HCT116 (cell line): ENCODE measurements around the gene JPH3. TPM values are rescaled to one million over a fixed set of nuclear protein-coding genes. Genes with fewer than 3 reads are reported as not detected.

ENCODE experiments used
- ATAC-seq: fragments of 200-7000 bp; cut with Tn5 transposase; 2 replicates; pipeline ENCODE4 v1.9.1; 2020; ENCODE audit warnings: mild to moderate bottlenecking, moderate library complexity
- BruUV-seq: library from RNA; stranded (reverse); fragments of 400-500 nt; replicated peaks from 2 replicates; lab custom pipeline; 2021; lab: Mats Ljungman, UMichigan
- CTCF ChIA-PET: fragments of 300-600 bp; sonication (Branson Sonifier 250); formaldehyde crosslinking; loops from one replicate; lab custom pipeline; 2021; ENCODE audit warnings: antibody characterized with exemption; lab: Charles Lee
- POLR2A ChIA-PET: fragments of 300-600, 350-600 bp; sonication (Branson Sonifier 250); formaldehyde crosslinking; loops from one replicate; lab custom pipeline; 2021; ENCODE audit warnings: antibody characterized with exemption; lab: Charles Lee
- RAD21 ChIA-PET, 2 experiments: fragments of 300-600 bp; sonication (Branson Sonifier 250); formaldehyde crosslinking; loops; one replicate each; lab custom pipeline; 2023; ENCODE audit warnings: low total read pairs in 2 of 2; ENCODE audit not compliant: uncharacterized antibody in 2 of 2, unreplicated experiment in 2 of 2, low non-redundant PET in 1 of 2; lab: Charles Lee
- DNase-seq: peaks from one replicate; pipeline ENCODE4 v3.0.0-alpha.2; 2010; ENCODE audit warnings: low read depth, low spot score
- H2AFZ ChIP-seq: fragments of 200-600 bp; shearing (Covaris generic), sonication (generic); 2 replicates; pipeline ENCODE4 v1.6.1; 2017; ENCODE audit warnings: low read depth, mixed run types, mixed read lengths, antibody characterized with exemption, low read length; ENCODE audit not compliant: poor library complexity, severe bottlenecking
- H3K27ac ChIP-seq: 2 replicates; pipeline ENCODE4 v1.5.1; 2012; ENCODE audit warnings: low read depth, low read length
- H3K27me3 ChIP-seq: fragments of 200-600 bp; sonication (generic); 2 replicates; pipeline ENCODE4 v1.6.1; 2016; ENCODE audit warnings: mixed run types, low read length, mixed read lengths; ENCODE audit not compliant: insufficient read depth
- H3K36me3 ChIP-seq, 2 experiments: fragments of 200-500 bp in 1 of 2; fragments of 200-600 bp in 1 of 2; sonication (Bioruptor generic) in 1 of 2; sonication (generic) in 1 of 2; 2 replicates each; pipeline versions ENCODE4 v1.5.1 to v1.6.1; 2014 to 2016; ENCODE audit warnings: low read length in 2 of 2, inconsistent platforms in 1 of 2, mixed read lengths in 1 of 2, mixed run types in 1 of 2; ENCODE audit not compliant: insufficient read depth in 2 of 2, control insufficient read depth in 1 of 2
- H3K4me1 ChIP-seq, 2 experiments: fragments of 200-600 bp in 1 of 2; sonication (generic) in 1 of 2; 2 replicates each; pipeline versions ENCODE4 v1.5.1 to v1.6.1; 2012 to 2017; ENCODE audit warnings: low read length in 2 of 2, inconsistent platforms in 1 of 2, mild to moderate bottlenecking in 1 of 2, mixed read lengths in 1 of 2, mixed run types in 1 of 2, moderate library complexity in 1 of 2; ENCODE audit not compliant: insufficient read depth in 2 of 2, control insufficient read depth in 1 of 2
- H3K4me2 ChIP-seq: fragments of 200-600 bp; sonication (generic); 2 replicates; pipeline ENCODE4 v1.6.1; 2017; ENCODE audit warnings: mixed run types, low read length, mixed read lengths
- H3K4me3 ChIP-seq, 2 experiments: fragments of 200-600 bp in 1 of 2; sonication (generic) in 1 of 2; replicated peaks in 1 of 2; 2 replicates each; pipeline ENCODE4 v1.5.1; 2011 to 2016; ENCODE audit warnings: low read length in 2 of 2, control low read depth in 1 of 2, low read depth in 1 of 2, mild to moderate bottlenecking in 1 of 2, mixed read lengths in 1 of 2, mixed run types in 1 of 2
- H3K79me2 ChIP-seq: fragments of 200-600 bp; sonication (generic); 2 replicates; pipeline ENCODE4 v1.6.1; 2017; ENCODE audit warnings: mild to moderate bottlenecking, mixed run types, low read length, moderate library complexity, mixed read lengths; ENCODE audit not compliant: insufficient read depth
- H3K9ac ChIP-seq: fragments of 200-600 bp; sonication (generic); 2 replicates; pipeline ENCODE4 v1.6.1; 2016; ENCODE audit warnings: low read length, mixed read lengths
- H3K9me2 ChIP-seq: fragments of 200-600 bp; sonication (generic), shearing (Covaris generic); 2 replicates; pipeline ENCODE4 v1.6.1; 2017; ENCODE audit warnings: mixed run types, mild to moderate bottlenecking, moderate library complexity; ENCODE audit not compliant: insufficient read depth
- H3K9me3 ChIP-seq, 2 experiments: fragments of 200-500 bp in 1 of 2; fragments of 200-600 bp in 1 of 2; sonication (Bioruptor generic) in 1 of 2; sonication (generic) in 1 of 2; 2 replicates each; pipeline ENCODE4 v1.6.1; 2014 to 2017; ENCODE audit warnings: low read length in 2 of 2, mixed read lengths in 2 of 2, inconsistent platforms in 1 of 2, low read depth in 1 of 2, mild to moderate bottlenecking in 1 of 2, mixed run types in 1 of 2, moderate library complexity in 1 of 2; ENCODE audit not compliant: control insufficient read depth in 1 of 2, insufficient read depth in 1 of 2
- H4K20me1 ChIP-seq: fragments of 200-600 bp; sonication (generic), shearing (Covaris generic); 2 replicates; pipeline ENCODE4 v1.6.1; 2017; ENCODE audit warnings: mixed run types, mild to moderate bottlenecking, moderate library complexity; ENCODE audit not compliant: insufficient read depth
- ATF3 ChIP-seq: IDR thresholded peaks from 2 replicates; pipeline ENCODE4 v1.6.1; 2012
- CEBPB ChIP-seq: IDR thresholded peaks from 2 replicates; pipeline ENCODE4 v1.6.1; 2012; ENCODE audit warnings: low read depth
- EGR1 ChIP-seq: IDR thresholded peaks from 2 replicates; pipeline ENCODE4 v1.6.1; 2012; ENCODE audit warnings: low read depth
- ELF1 ChIP-seq: IDR thresholded peaks from 2 replicates; pipeline ENCODE4 v1.6.1; 2012; ENCODE audit warnings: low read depth, borderline replicate concordance
- EZH2 ChIP-seq: fragments of 200-600 bp; sonication (generic); IDR thresholded peaks from 2 replicates; pipeline ENCODE4 v1.6.1; 2017; ENCODE audit warnings: antibody characterized with exemption, mixed run types
- FOSL1 ChIP-seq: IDR thresholded peaks from 2 replicates; pipeline ENCODE4 v1.6.1; 2012; ENCODE audit warnings: low read depth
- POLR2A ChIP-seq: IDR thresholded peaks from 2 replicates; pipeline ENCODE4 v1.7.0; 2011; ENCODE audit warnings: borderline replicate concordance; ENCODE audit not compliant: insufficient read depth, insufficient read length; ENCODE audit errors: extremely low read depth
- RAD21 ChIP-seq: IDR thresholded peaks from 2 replicates; pipeline ENCODE4 v1.6.1; 2012; ENCODE audit warnings: low read depth, mild to moderate bottlenecking
- SP1 ChIP-seq: IDR thresholded peaks from 2 replicates; pipeline ENCODE4 v1.6.1; 2012; ENCODE audit warnings: low read depth
- SRF ChIP-seq: IDR thresholded peaks from 2 replicates; pipeline ENCODE4 v1.6.1; 2012; ENCODE audit warnings: low read depth
- TCF7L2 ChIP-seq: IDR thresholded peaks from 2 replicates; pipeline ENCODE4 v1.7.0; 2011; ENCODE audit warnings: borderline replicate concordance, inconsistent platforms; ENCODE audit not compliant: insufficient read depth, insufficient read length; ENCODE audit errors: extremely low read depth
- ZFX ChIP-seq: fragments of 450-650 bp; IDR thresholded peaks from 2 replicates; pipeline ENCODE4 v1.6.1; 2017
- intact Hi-C: fragments of 100-400 bp; cut with micrococcal nuclease; formaldehyde crosslinking; loops from 2 replicates; pipeline ENCODE4 v1.10.0; 2022
- total RNA-seq: library from RNA; stranded (reverse); gene quantifications from one replicate; pipeline ENCODE4 v1.2.1, GENCODE V29; 2021; ENCODE audit not compliant: unreplicated experiment
- TF ChIP-seq, protein P1 (sequence below): IDR thresholded peaks from 2 replicates; pipeline ENCODE4 v1.6.1; 2012; ENCODE audit warnings: low read depth
- TF ChIP-seq, protein P2 (sequence below), 3 experiments: fragments of 200-600 bp in 1 of 3; sonication (generic) in 1 of 3; IDR thresholded peaks in 2 of 3; conservative IDR thresholded peaks in 1 of 3; 2 replicates each; pipeline ENCODE4 v1.5.1; 2012 to 2017; ENCODE audit warnings: low read depth in 2 of 3, low read length in 2 of 3, antibody characterized with exemption in 1 of 3, borderline replicate concordance in 1 of 3, control low read depth in 1 of 3, mild to moderate bottlenecking in 1 of 3, mixed read lengths in 1 of 3, mixed run types in 1 of 3, moderate library complexity in 1 of 3; ENCODE audit not compliant: insufficient read depth in 1 of 3

JPH3 gene
- total RNA-seq, 1 experiment from 2014 or later = 0.10 TPM

DNA sequence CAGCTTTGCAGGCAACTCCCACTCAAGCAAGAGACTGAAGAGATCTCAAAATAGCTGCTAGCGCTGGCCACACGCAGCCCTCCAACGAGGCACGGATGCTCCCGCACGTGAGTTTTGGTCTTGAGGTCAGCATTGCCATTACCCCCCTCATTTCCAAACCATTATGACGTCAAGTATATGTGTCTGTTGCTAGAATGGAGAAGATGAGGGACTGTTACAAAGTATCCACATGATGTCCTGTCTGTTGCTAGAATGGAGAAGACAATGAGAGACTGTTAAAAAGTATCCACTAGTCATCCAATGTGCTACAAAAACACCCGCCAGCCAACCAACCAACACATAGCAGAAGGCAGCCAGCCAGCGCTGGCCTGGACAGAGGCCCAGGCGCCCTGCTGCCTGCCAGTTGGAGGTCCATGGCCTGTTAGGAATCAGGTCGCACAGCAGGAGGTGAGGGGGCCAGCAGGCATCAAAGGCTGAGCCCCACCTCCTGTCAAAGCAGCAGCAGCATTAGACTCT is 138.7 kb downstream of the JPH3 start (continued):
- TF ChIP-seq, protein P1, sequence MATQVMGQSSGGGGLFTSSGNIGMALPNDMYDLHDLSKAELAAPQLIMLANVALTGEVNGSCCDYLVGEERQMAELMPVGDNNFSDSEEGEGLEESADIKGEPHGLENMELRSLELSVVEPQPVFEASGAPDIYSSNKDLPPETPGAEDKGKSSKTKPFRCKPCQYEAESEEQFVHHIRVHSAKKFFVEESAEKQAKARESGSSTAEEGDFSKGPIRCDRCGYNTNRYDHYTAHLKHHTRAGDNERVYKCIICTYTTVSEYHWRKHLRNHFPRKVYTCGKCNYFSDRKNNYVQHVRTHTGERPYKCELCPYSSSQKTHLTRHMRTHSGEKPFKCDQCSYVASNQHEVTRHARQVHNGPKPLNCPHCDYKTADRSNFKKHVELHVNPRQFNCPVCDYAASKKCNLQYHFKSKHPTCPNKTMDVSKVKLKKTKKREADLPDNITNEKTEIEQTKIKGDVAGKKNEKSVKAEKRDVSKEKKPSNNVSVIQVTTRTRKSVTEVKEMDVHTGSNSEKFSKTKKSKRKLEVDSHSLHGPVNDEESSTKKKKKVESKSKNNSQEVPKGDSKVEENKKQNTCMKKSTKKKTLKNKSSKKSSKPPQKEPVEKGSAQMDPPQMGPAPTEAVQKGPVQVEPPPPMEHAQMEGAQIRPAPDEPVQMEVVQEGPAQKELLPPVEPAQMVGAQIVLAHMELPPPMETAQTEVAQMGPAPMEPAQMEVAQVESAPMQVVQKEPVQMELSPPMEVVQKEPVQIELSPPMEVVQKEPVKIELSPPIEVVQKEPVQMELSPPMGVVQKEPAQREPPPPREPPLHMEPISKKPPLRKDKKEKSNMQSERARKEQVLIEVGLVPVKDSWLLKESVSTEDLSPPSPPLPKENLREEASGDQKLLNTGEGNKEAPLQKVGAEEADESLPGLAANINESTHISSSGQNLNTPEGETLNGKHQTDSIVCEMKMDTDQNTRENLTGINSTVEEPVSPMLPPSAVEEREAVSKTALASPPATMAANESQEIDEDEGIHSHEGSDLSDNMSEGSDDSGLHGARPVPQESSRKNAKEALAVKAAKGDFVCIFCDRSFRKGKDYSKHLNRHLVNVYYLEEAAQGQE = no peak
- TF ChIP-seq FOSL1 = no peak
- TF ChIP-seq CEBPB = no peak
- TF ChIP-seq ELF1 = no peak
- no peak for TF ChIP-seq EGR1

DNA sequence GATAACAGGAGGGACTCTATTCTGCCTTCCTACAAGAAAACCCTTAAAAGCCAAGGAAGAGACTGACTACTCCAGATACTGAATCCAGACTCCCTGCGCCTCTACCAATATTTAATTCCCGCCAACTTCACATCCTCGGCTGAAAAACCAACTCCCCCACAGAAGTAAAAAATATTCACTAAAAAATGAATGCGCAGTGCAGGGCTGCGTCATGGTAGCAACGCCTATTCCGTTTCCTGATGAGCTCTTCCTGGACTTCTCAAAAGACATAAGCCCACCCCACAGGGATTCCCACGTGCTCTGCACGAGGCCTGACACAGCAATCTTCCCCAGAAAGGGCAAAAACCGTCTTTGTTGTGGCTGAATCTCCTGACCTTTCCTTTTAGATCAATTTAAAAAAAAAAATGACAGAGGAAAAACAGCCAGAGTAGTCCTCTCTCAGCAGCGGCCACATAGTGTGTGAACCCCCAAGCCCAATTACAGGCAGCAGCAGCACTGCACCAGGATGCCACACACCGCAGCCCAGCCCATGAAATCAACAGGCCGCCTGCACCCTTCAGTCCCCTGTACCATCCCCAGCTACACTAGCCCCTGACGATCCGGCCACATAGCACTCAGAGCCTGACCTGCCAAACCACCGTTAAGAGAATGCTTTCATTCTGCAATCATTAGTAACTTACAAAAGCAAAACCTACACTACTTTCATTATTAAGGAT is 139.6 kb downstream of the JPH3 start:
- H4K20me1 ChIP-seq = peaks cover 4% of the 10 kb centered on the region; the same call in 1 of the 2 replicates
- H2AFZ ChIP-seq = no peak overlapping the region
- no peak overlapping the region for H3K4me2 ChIP-seq
- H3K9ac ChIP-seq = no peak overlapping the region
- ChIA-PET POLR2A (no interaction called here), CTCF (no interaction called here), RAD21 (no interaction called here)
- intact Hi-C loops = no loop called here
- TF ChIP-seq SP1 = no peak
- no peak for TF ChIP-seq EZH2
- no peak for TF ChIP-seq CEBPB
- no peak for TF ChIP-seq EGR1
- TF ChIP-seq, protein P1 = no peak
- TF ChIP-seq FOSL1 = no peak
- no peak for TF ChIP-seq ELF1
- TF ChIP-seq ATF3 = no peak
- TF ChIP-seq ZFX = no peak
- TF ChIP-seq RAD21 = no peak
- TF ChIP-seq, protein P2, sequence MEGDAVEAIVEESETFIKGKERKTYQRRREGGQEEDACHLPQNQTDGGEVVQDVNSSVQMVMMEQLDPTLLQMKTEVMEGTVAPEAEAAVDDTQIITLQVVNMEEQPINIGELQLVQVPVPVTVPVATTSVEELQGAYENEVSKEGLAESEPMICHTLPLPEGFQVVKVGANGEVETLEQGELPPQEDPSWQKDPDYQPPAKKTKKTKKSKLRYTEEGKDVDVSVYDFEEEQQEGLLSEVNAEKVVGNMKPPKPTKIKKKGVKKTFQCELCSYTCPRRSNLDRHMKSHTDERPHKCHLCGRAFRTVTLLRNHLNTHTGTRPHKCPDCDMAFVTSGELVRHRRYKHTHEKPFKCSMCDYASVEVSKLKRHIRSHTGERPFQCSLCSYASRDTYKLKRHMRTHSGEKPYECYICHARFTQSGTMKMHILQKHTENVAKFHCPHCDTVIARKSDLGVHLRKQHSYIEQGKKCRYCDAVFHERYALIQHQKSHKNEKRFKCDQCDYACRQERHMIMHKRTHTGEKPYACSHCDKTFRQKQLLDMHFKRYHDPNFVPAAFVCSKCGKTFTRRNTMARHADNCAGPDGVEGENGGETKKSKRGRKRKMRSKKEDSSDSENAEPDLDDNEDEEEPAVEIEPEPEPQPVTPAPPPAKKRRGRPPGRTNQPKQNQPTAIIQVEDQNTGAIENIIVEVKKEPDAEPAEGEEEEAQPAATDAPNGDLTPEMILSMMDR (IDR thresholded peaks at IDR 0.05 in 2 of 3, conservative IDR thresholded peaks at IDR 0.05 in 1 of 3; ENCODE audit: borderline replicate concordance in 1 of 3, insufficient read depth in 1 of 3, low read depth in 2 of 3, low read length in 2 of 3) = no peak
- no peak for TF ChIP-seq TCF7L2
- no peak for TF ChIP-seq SRF
- TF ChIP-seq POLR2A = no peak
- no peak overlapping the region for H3K4me3 ChIP-seq
- H3K27ac ChIP-seq = no peak overlapping the region
- H3K4me1 ChIP-seq = 0 out of 4 replicates have a peak, but pooled peaks cover 0 to 2% of the 10 kb centered on the region in 2 experiments
- DNase-seq = no peak
- H3K27me3 ChIP-seq = no peaks in the 10 kb centered on the region
- no TSS peak for BruUV-seq
- no peaks in the 10 kb centered on the region for H3K9me2 ChIP-seq
- no peak for ATAC-seq
- peaks cover 22 to 30% of the 10 kb centered on the region in 2 experiments for H3K36me3 ChIP-seq
- H3K79me2 ChIP-seq = peaks cover 85% of the 10 kb centered on the region
- no peaks in the 10 kb centered on the region for H3K9me3 ChIP-seq
